Epithelial cell of proximal tubule (primary cell): ENCODE measurements around the gene SPATA17. TPM values are rescaled to one million over a fixed set of nuclear protein-coding genes. Genes with fewer than 3 reads are reported as not detected.

Source experiments
- DNase-seq: peaks from one replicate; pipeline ENCODE4 v3.0.0-alpha.2; 2011; ENCODE audit warnings: low read depth
- H3K4me3 ChIP-seq: 2 replicates; pipeline ENCODE4 v1.5.1; 2011; ENCODE audit warnings: low read depth, mild to moderate bottlenecking, low read length
- total RNA-seq: library from RNA; depleted of rRNA; stranded (reverse); fragments of >200 nt; gene quantifications from 2 replicates; pipeline ENCODE4 v1.2.3, GENCODE V29; 2015
- TF ChIP-seq, protein P1 (sequence below): conservative IDR thresholded peaks from 2 replicates; pipeline ENCODE4 v1.5.1; 2012; ENCODE audit warnings: low read depth, mild to moderate bottlenecking, low read length

Gene SPATA17
- total RNA-seq, 1 donor from 2014 or later = 0.58 TPM

GRCh38 chr1:217776693-217777092 is 145.5 kb downstream of the SPATA17 start:
- TF ChIP-seq, protein P1, sequence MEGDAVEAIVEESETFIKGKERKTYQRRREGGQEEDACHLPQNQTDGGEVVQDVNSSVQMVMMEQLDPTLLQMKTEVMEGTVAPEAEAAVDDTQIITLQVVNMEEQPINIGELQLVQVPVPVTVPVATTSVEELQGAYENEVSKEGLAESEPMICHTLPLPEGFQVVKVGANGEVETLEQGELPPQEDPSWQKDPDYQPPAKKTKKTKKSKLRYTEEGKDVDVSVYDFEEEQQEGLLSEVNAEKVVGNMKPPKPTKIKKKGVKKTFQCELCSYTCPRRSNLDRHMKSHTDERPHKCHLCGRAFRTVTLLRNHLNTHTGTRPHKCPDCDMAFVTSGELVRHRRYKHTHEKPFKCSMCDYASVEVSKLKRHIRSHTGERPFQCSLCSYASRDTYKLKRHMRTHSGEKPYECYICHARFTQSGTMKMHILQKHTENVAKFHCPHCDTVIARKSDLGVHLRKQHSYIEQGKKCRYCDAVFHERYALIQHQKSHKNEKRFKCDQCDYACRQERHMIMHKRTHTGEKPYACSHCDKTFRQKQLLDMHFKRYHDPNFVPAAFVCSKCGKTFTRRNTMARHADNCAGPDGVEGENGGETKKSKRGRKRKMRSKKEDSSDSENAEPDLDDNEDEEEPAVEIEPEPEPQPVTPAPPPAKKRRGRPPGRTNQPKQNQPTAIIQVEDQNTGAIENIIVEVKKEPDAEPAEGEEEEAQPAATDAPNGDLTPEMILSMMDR = no peak
- no peak overlapping the region for H3K4me3 ChIP-seq
- no peak for DNase-seq

DNA sequence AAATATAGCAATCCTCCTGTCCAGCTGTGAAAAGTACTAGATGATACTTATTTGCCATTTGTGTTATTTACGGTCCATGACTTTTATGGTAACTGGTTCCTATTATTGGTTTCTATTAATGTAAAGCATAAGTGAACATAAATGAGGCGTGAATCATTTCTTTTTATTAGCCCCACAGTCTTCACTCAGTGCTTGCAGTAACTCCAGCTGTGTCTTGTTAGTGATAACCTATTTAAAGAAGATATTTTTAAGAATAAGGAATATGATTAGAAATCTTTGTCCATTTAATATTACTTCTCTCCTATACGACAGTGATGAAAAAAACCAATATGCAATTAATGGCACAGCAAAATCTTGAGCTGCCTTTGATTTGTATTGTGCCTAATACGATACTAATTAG is 149.9 kb downstream of the SPATA17 start:
- H3K4me3 ChIP-seq = no peak overlapping the region
- no peak for DNase-seq
- TF ChIP-seq, protein P1 = no peak

GRCh38 chr1:217791091-217791490 is 159.9 kb downstream of the SPATA17 start:
- TF ChIP-seq, protein P1 = no peak
- H3K4me3 ChIP-seq = no peak overlapping the region
- no peak for DNase-seq

DNA sequence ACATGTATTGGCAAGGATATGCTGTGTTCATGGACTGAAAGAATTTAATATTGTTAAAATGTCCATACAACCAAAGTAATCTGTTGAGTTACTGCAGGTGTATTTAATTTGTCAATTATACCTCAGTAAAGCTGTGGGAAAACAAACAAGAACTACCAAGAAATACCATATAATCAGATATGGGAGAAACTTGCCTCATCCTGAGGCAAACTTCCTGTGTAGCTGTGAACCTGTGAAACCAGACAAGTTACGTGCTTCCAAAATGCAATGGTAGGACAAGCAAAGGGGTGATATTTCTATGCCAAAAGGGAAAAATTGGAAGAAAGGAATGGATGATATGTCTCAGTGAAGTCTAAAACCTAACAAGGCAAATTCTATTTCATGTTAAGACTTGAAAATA is 174.6 kb downstream of the SPATA17 start:
- no peak overlapping the region for H3K4me3 ChIP-seq
- TF ChIP-seq, protein P1 = no peak
- DNase-seq = no peak

GRCh38 chr1:217812175-217812574 is 181.0 kb downstream of the SPATA17 start:
- no peak overlapping the region for H3K4me3 ChIP-seq
- TF ChIP-seq, protein P1 = no peak
- DNase-seq = no peak

DNA sequence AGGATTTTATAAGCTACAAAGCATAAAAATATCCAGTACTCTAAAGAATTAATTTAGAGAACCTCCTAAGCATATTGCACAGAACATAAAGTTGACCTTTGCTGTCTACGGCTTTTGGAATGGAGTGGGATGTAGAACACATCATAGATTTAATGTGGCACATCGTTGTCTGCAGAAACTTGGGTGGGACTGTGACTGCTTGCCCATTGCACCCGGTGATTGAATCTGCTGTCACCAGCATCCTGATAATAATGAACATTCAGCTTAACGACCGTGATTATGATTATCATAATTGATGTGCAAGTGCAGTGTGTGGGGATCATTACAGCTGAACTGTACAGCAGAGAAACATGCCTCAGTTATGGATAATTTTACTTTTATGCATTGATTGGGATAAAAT is 181.9 kb downstream of the SPATA17 start:
- H3K4me3 ChIP-seq = no peak overlapping the region
- TF ChIP-seq, protein P1 = no peak
- DNase-seq = no peak

- DNase-seq = no peak
- H3K4me3 ChIP-seq = no peak overlapping the region
- TF ChIP-seq, protein P1 = no peak
Measured at GRCh38 chr1:217837691-217838090, 206.5 kb downstream of the SPATA17 start.
